CD4-positive, alpha-beta T cell treated with Interleukin-2 at 100 ng/mL for 4 hours (primary cell): ENCODE data around the gene FNDC4.
"Not testable (repeated sequence)": the region's sequence is repeated elsewhere in the genome, so short reads cannot be mapped to it uniquely, and the experiment has no call there.

Experiments
- DNase-seq: peaks from one replicate; pipeline ENCODE4 v3.0.0-alpha.2; 2020; ENCODE audit warnings: low spot score

FNDC4 gene

DNA sequence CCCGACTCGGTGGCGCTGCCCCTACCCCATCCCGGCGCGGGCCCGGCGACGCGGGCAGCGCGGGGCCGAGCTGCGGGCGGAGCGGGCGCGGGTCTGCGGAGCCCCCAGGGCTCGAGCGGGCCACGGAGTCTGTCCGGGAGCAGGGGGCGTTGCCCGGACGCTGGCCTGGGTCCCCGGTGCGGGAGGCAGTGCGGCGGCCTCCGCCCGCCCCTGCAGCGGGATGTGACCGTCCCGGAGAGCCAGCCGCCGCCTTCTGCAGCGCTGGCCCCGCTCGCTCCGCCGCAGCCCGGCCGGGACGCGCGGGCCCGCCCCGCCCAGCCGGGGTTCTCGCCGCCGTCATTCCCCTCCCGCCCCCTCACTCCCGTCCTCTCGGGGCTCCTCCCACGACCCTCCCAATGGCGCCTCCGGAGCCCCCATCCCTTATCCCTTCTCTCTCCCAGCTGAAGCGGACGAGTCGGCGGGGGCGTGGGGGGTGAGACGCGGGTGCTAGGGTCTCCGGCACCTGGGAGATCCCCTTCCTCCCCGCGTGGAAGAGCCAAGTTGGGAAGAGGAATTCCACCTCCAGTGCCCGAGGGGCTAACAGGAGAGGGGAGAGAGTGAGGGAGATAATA, at the start of gene FNDC4:
Gene FNDC4, minus strand, starts transcription at position 257 of the 611 bp plus-strand sequence. CDS start 521 bp downstream, outside the sequence.
- DNase-seq = peak; percentile 3

GRCh38 chr2:27544143-27544821, 49.3 kb upstream of the FNDC4 start:
- DNase-seq = no peak

DNA sequence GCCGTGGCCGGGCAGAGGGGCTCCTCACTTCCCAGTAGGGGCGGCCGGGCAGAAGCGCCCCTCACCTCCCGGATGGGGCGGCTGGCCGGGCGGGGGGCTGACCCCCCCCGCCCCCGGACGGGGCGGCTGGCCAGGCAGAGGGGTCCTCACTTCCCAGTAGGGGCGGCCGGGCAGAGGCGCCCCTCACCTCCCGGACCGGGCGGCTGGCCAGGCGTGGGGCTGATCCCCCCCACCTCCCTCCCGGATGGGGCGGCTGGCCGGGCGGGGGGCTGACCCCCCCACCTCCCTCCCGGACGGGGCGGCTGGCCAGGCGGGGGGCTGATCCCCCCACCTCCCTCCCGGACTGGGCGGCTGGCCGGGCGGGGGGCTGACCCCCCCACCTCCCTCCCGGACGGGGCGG, 44.6 kb upstream of the FNDC4 start:
- not testable (repeated sequence) for DNase-seq

DNA sequence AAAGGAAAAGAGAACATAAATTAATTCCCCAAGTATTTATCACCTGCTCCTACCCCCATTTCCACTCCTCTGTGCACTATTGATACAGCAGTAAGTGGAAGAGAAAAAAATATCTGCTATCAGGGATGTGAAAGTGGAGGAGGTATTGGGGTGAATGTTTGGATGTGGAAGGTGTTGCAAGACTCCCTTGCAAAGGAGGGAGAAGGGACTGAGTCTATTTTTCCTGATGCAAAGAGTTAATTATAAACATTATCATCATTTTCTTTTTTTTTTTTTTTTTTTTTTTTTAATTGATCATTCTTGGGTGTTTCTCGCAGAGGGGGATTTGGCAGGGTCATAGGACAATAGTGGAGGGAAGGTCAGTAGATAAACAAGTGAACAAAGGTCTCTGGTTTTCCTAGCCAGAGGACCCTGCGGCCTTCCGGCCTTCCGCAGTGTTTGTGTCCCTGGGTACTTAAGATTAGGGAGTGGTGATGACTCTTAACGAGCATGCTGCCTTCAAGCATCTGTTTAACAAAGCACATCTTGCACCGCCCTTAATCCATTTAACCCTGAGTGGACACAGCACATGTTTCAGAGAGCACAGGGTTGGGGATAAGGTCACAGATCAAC, 43.9 kb upstream of the FNDC4 start:
- not testable (repeated sequence) for DNase-seq

- no peak for DNase-seq
These were observed 42.3 kb upstream of the FNDC4 start for GRCh38 chr2:27537287-27537686.

DNA sequence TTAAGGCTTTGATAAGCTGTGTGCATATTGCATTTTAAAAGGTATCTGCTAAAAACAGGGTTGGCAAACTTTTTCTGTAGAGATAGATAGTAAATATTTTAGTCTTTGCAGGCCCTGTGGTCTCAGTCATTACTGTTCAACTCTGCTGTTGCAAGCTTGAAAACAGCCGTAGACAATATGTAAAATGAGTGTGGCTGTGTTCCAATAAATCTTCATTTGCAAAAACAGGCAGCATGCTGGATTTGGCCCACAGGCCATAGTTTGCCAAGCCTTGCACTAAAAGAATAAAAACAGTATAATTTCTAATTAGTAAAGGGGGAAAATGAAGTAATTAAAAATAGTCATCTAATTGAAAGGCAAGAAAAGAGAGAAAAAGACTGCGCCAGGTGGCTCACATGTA, 37.0 kb upstream of the FNDC4 start:
- DNase-seq = no peak

DNA sequence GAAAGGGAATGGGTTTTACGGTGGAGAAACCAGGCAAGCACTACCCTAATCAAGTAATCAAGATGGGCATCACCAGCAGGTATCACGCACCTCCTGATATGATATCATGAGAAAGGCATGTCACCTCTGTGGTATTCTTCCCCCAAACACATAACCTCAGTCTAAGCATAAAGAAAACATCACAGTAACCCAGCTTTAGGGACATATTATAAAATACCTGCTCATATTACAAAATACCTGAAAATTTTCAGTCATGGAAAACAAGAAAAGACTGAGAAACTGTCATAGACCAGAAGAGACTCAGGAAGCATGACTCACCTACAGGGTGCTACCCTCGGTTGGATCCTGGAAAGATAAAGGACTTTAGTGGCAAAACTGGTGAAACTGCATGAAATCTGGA, 32.2 kb upstream of the FNDC4 start:
- DNase-seq = no peak

DNA sequence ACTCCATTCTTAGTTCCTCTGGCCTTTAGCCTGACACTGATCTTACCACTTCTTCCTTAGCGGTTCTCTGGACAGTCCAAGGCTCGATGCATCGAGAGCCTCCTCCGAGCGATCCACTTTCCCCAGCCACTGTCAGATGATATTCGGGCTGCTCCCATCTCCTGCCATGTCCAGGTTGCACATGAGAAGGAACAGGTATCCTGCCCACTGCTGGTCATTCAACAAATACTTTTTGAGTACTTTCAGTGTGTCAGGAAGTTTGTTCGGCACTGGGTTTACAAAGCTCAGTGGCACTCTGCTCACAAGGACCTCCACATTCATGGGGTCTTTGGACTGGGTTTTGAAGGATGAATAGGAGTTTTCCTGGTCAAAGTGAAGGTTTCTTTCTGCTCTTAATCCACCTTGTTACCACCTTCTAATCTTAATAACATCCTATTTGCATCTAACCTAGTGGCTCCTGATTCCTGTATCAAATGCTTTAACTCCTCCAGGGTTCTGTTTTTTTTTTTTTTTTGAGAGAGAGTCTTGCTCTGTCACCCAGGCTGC, 27.5 kb upstream of the FNDC4 start:
- DNase-seq = no peak

DNA sequence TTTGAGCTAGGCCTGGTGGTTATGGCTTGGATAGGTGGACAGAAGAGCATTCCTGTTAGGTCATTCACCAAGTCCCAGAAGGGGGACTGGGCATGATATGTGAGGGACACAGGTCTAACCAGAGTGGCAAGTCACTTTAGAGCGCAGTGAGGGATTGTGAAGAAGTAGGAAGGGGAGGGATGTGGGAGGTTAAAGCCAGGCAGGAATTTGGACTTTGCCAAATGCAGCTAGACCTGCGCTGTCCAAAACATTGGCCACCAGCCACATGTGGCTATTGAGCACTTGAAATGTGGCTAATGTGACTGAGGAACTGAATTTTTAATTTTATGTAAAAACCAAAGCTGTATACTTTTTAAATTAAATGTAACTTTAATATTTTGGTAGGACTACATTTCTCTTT, 25.3 kb upstream of the FNDC4 start:
- no peak for DNase-seq

DNA sequence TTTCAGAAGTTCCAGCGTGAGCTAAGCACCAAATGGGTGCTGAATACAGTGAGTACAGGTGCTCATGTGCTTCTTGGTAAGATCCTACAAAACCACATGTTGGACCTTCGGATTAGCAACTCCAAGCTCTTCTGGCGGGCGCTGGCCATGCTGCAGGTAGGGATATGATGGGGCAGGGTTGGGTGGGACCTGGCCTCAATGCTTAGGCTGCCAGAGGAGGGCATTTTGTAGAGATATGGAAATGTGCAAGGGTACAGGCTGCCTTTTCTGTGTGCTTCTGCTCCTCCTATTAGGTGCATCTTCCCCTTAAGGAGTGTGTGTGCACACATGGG, 23.7 kb upstream of the FNDC4 start:
- DNase-seq = no peak

GRCh38 chr2:27518113-27518781, 23.2 kb upstream of the FNDC4 start:
- no peak for DNase-seq

- DNase-seq = no peak
These were observed 14.3 kb upstream of the FNDC4 start for GRCh38 chr2:27509326-27509725.

GRCh38 chr2:27507293-27507692, 12.3 kb upstream of the FNDC4 start:
- no peak for DNase-seq

- no peak for DNase-seq
These were observed 11.6 kb upstream of the FNDC4 start for GRCh38 chr2:27506587-27506986.

DNA sequence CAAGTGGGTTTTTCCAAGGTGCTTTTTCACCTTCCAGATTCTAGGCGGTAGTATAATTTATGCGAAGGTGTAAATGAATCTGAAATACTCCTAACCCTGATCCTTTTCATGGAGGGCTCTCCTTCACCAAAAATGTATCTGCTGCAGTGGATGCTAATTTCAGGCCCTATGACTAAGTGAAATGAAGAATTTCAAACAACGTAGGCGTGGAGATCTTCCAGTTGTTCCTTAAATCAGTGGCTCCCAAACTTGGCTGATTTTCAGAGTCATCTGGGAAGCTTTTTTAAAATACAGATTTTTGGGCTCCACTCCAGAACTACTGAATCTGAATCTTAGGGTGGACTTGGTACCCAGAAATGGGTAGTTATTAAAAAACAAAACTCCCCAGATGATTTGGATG, 7.1 kb upstream of the FNDC4 start:
- DNase-seq = no peak

GRCh38 chr2:27501042-27501441, 6.0 kb upstream of the FNDC4 start:
- no peak for DNase-seq

DNA sequence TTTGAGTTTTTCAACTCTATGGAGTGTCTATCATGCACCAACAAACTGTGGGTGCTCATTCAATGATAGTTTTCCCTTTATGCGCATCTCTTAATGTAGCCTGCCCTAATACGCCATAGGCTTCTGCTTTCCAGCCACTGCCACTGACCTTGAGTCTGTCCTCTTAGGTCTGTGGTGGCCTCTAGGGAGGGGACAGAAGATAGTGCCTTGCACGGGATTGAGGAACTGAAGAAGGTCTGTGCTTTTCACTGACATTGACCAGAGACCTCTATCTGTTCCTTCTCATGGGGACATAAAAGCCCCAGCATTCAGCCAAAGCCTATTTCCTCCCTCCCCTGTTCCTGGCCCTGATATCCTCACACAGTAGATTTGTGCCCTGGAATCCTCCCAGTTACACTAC, 4.0 kb upstream of the FNDC4 start:
- no peak for DNase-seq

DNA sequence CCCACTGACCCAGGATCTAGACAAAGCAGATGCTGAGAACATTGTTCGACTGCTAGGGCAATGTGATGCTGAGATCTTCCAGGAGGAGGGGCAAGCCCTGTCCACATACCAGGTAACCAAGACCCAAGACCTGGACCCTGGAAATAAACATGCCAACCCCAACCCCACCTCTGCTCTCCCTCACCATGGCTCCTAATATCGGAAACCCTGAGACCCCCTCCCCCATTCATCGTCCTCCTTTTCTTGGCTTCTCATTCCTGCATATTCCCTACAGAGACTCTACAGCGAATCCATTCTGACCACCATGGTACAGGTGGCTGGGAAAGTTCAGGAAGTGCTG, 2.3 kb upstream of the FNDC4 start:
- no peak for DNase-seq

DNA sequence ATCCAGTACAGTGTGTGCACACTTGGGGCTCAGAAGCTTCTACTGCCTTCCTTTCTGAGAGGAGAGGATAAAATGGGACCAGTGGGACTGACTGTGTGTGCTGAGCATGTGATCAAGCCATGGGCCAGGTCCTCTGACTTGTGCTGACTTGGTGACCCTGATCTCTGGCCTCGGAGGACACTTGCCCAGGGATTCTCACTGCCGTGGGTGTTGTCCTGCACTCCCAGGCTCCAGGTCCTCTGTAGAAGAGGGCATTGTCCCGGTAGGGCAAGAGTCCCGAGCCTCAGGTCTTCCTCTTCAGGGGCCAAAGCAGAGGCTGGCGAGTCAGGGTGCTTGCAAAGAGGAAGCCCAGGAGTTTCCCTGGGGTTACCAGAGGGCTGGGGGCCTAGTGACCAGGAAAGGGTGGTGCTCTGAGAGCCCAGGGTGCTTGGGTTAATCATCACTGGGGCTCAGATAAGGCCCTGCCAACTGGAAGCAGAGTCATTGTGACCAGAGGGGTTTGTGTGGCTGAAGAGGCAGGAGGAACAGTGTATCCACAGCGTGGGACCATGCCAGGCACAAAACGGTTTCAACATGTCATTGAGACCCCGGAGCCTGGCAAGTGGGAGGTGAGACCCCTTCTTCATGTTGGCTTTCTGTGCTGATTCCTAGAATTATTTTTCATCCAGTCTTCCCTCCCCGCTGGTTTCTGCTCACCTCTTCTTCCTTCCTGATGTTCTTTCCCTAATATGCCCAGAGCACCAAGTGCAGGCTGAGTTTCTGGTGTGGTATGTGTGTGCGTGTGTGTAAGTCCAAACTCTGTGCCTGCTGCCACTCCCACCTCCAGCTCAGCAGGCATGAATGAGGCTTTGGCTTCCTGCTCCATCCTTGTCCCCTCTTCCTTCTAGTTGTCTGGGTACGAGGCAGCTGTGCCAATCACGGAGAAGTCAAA, 1.6 kb upstream of the FNDC4 start, which contains the start of gene GCKR:
Gene GCKR, plus strand, starts transcription at position 483 of the 931 bp plus-strand sequence. Its CDS starts 66 bp downstream, at position 549.
- DNase-seq = no peak

- no peak for DNase-seq
These were observed 898 bp upstream of the FNDC4 start for GRCh38 chr2:27495840-27496356.

- DNase-seq = no peak
These were observed 586 bp downstream of the FNDC4 start for GRCh38 chr2:27494284-27494943.
